Naive thymus-derived CD4-positive, alpha-beta T cell (primary cell): ENCODE results near the gene C14orf132. TPM values are rescaled to one million over a fixed set of nuclear protein-coding genes. Genes with fewer than 3 reads are reported as not detected.

ENCODE experiments used
- ATAC-seq: fragments of 150-1000 bp; cut with Tn5 transposase; 2 replicates; pipeline ENCODE4 v1.10.0; 2021; ENCODE audit warnings: mild to moderate bottlenecking, moderate library complexity
- CTCF ChIA-PET: fragments of 350-600 bp; sonication (Branson Sonifier 250); formaldehyde crosslinking; loops from one replicate; lab custom pipeline; 2021; ENCODE audit warnings: antibody characterized with exemption; lab: Charles Lee
- POLR2A ChIA-PET: fragments of 350-600 bp; sonication (Branson Sonifier 250); formaldehyde crosslinking; loops from one replicate; lab custom pipeline; 2021; ENCODE audit warnings: antibody characterized with exemption, inconsistent platforms; lab: Charles Lee
- DNase-seq, 9 donors: peaks; one replicate each; pipeline versions ENCODE4 v3.0.0 to v3.0.0-alpha.2; 2020 to 2022; ENCODE audit warnings: mixed read lengths in 1 of 9
- H3K27ac ChIP-seq: one replicate; pipeline ENCODE4 v1.7.0; 2013; ENCODE audit warnings: mild to moderate bottlenecking, low read depth, low read length, moderate library complexity
- H3K27me3 ChIP-seq, 2 donors: one replicate each; pipeline ENCODE4 v1.7.0; 2013; ENCODE audit warnings: low read length in 2 of 2, mild to moderate bottlenecking in 2 of 2, moderate library complexity in 2 of 2; ENCODE audit not compliant: control insufficient read depth in 2 of 2, insufficient read depth in 2 of 2
- H3K36me3 ChIP-seq, 3 experiments: 1 replicate in 2 of 3; 2 replicates in 1 of 3; pipeline ENCODE4 v1.7.0; 2013; ENCODE audit warnings: low read length in 3 of 3, mild to moderate bottlenecking in 3 of 3, moderate library complexity in 1 of 3; ENCODE audit not compliant: insufficient read depth in 3 of 3, control insufficient read depth in 2 of 3
- H3K4me1 ChIP-seq, 2 donors: one replicate each; pipeline ENCODE4 v1.7.0; 2013; ENCODE audit warnings: low read length in 2 of 2, mild to moderate bottlenecking in 2 of 2, moderate library complexity in 1 of 2; ENCODE audit not compliant: control insufficient read depth in 2 of 2, insufficient read depth in 2 of 2
- H3K4me3 ChIP-seq: 2 replicates; pipeline ENCODE4 v1.7.0; 2013; ENCODE audit warnings: mild to moderate bottlenecking, low read length
- H3K9me3 ChIP-seq, 3 experiments: 1 replicate in 2 of 3; 2 replicates in 1 of 3; pipeline ENCODE4 v1.7.0; 2013; ENCODE audit warnings: low read length in 3 of 3; ENCODE audit not compliant: control insufficient read depth in 2 of 3
- H3K27ac Mint-ChIP-seq, 9 donors: one replicate each; pipeline ENCODE4 v1.8.0; 2020 to 2022; ENCODE audit warnings: mixed read lengths in 9 of 9, mild to moderate bottlenecking in 8 of 9, moderate library complexity in 5 of 9, inconsistent platforms in 2 of 9
- H3K27me3 Mint-ChIP-seq, 5 donors: one replicate each; pipeline ENCODE4 v1.8.0; 2021 to 2022; ENCODE audit warnings: mixed read lengths in 5 of 5, mild to moderate bottlenecking in 1 of 5
- H3K36me3 Mint-ChIP-seq, 5 donors: one replicate each; pipeline ENCODE4 v1.8.0; 2020 to 2022; ENCODE audit warnings: mixed read lengths in 5 of 5, mild to moderate bottlenecking in 3 of 5, inconsistent platforms in 1 of 5
- H3K4me1 Mint-ChIP-seq, 7 donors: one replicate each; pipeline ENCODE4 v1.8.0; 2020 to 2022; ENCODE audit warnings: mixed read lengths in 7 of 7, mild to moderate bottlenecking in 3 of 7, inconsistent platforms in 1 of 7
- H3K4me3 Mint-ChIP-seq, 10 donors: one replicate each; pipeline ENCODE4 v1.8.0; 2020 to 2022; ENCODE audit warnings: mild to moderate bottlenecking in 10 of 10, mixed read lengths in 10 of 10, moderate library complexity in 6 of 10, inconsistent platforms in 2 of 10
- H3K9me3 Mint-ChIP-seq, 11 donors: one replicate each; pipeline ENCODE4 v1.8.0; 2020 to 2022; ENCODE audit warnings: mixed read lengths in 11 of 11, mild to moderate bottlenecking in 4 of 11, inconsistent platforms in 1 of 11, moderate library complexity in 1 of 11
- intact Hi-C, 2 donors: fragments of 100-400 bp; cut with micrococcal nuclease; formaldehyde crosslinking; loops; one replicate each; pipeline ENCODE4 v1.15.1; 2023
- polyA plus RNA-seq, 2 donors: library from polyadenylated mRNA; unstranded; fragments of 300-500 nt; fragmentation: Illumina TruSeq; gene quantifications; one replicate each; pipeline ENCODE4 v1.2.3, GENCODE V29; 2021
- total RNA-seq, 6 experiments: library from RNA in 5 of 6; stranded (reverse) in 5 of 6; gene quantifications; 1 replicate in 5 of 6; 2 replicates in 1 of 6; pipeline ENCODE4 v1.2.3 and lab custom pipeline; 2021 to 2026

Gene C14orf132
- total and polyA plus RNA-seq, 7 experiments from 2014 or later, result 0.41 to 22.9 (median 7.2) TPM

- intact Hi-C loops, result loop anchor here in 1 of 2 donors (5.0 kb wide), 1 partner anchor 41 kb away; no protein-coding TSS in a partner anchor
- ATAC-seq, result no peak
These were observed 1.1 kb upstream of the C14orf132 start for GRCh38 chr14:96037891-96038557.

GRCh38 chr14:96038558-96038919 lies 623 bp upstream of the C14orf132 start:
- intact Hi-C loops, result loop anchor here in 1 of 2 donors (5.0 kb wide), 1 partner anchor 41 kb away; no protein-coding TSS in a partner anchor
- Mint-ChIP-seq H3K27me3 (peaks cover 0 to 53% (median 32%) of the 10 kb centered on the region in 5 donors), H3K27ac (peak overlapping the region in 3 of 9 donors; percentile 6 to 74 (median 50)), H3K36me3 (peaks cover 0 to 6% (median 0%) of the 10 kb centered on the region in 5 donors), H3K9me3 (no peaks in the 10 kb centered on the region), H3K4me3 (peak overlapping the region; percentile 47 to 93 (median 82)), H3K4me1 (peaks cover 11 to 44% (median 30%) of the 10 kb centered on the region in 7 donors)
- Histone ChIP-seq H3K27ac (no peak overlapping the region), H3K36me3 (no peaks in the 10 kb centered on the region), H3K4me3 (peak overlapping the region; percentile 48), H3K9me3 (no peaks in the 10 kb centered on the region), H3K27me3 (peaks cover 0 to 9% of the 10 kb centered on the region in 2 donors), H3K4me1 (peaks cover 0 to 5% of the 10 kb centered on the region in 2 donors)
- CTCF ChIA-PET, result interaction anchor here (1.1 to 1.8 kb wide), 2 partner anchors 11 to 44 kb away, joined by 4 read pairs; no protein-coding TSS in a partner anchor
- DNase-seq (peak in 3 of 9 donors; percentile 5 to 19 (median 10)), ATAC-seq (no peak)
- POLR2A ChIA-PET, result interaction anchor here (3.6 kb wide), 1 partner anchor 11 kb away, joined by 15 read pairs; no protein-coding TSS in a partner anchor

More at GRCh38 chr14:96037891-96038557, 1.1 kb upstream of the C14orf132 start:
- H3K4me1 ChIP-seq, result peaks cover 0 to 5% of the 10 kb centered on the region in 2 donors
- Mint-ChIP-seq H3K27me3 (peaks cover 0 to 53% (median 32%) of the 10 kb centered on the region in 5 donors), H3K4me3 (peak overlapping the region; percentile 47 to 93 (median 82)), H3K4me1 (peaks cover 11 to 48% (median 34%) of the 10 kb centered on the region in 7 donors), H3K36me3 (peaks cover 0 to 6% (median 0%) of the 10 kb centered on the region in 5 donors), H3K27ac (peak overlapping the region in 2 of 9 donors; percentile 6 to 50), H3K9me3 (no peaks in the 10 kb centered on the region)
- H3K27me3 ChIP-seq, result peaks cover 0 to 9% of the 10 kb centered on the region in 2 donors
- DNase-seq, result no peak
- no peaks in the 10 kb centered on the region for H3K9me3 ChIP-seq
- ChIA-PET POLR2A (interaction anchor here (3.6 kb wide), 1 partner anchor 11 kb away, joined by 15 read pairs; no protein-coding TSS in a partner anchor), CTCF (interaction anchor here (1.1 to 1.8 kb wide), 2 partner anchors 11 to 44 kb away, joined by 4 read pairs; no protein-coding TSS in a partner anchor)
- H3K4me3 ChIP-seq, result no peak overlapping the region
- no peaks in the 10 kb centered on the region for H3K36me3 ChIP-seq
- H3K27ac ChIP-seq, result no peak overlapping the region

GRCh38 chr14:96039633-96040311 lies 610 bp downstream of the C14orf132 start:
- ChIA-PET CTCF (interaction anchor here (0.6 to 1.8 kb wide), 7 partner anchors 9 to 492 kb away, joined by 3 to 6 read pairs (median 4); no protein-coding TSS in a partner anchor), POLR2A (interaction anchor here (3.6 kb wide), 1 partner anchor 12 kb away, joined by 15 read pairs; no protein-coding TSS in a partner anchor)
- no peaks in the 10 kb centered on the region for H3K9me3 ChIP-seq
- Mint-ChIP-seq H3K36me3 (peaks cover 0 to 6% (median 0%) of the 10 kb centered on the region in 5 donors), H3K27me3 (peaks cover 0 to 53% (median 32%) of the 10 kb centered on the region in 5 donors), H3K4me1 (peaks cover 11 to 44% (median 30%) of the 10 kb centered on the region in 7 donors), H3K27ac (peak overlapping the region in 5 of 9 donors; percentile 25 to 66 (median 59)), H3K4me3 (peak overlapping the region; percentile 73 to 93 (median 84)), H3K9me3 (no peaks in the 10 kb centered on the region)
- DNase-seq, result peak in 5 of 9 donors; percentile 3 to 25 (median 10)
- peak; percentile 28 for ATAC-seq
- no peaks in the 10 kb centered on the region for H3K36me3 ChIP-seq
- H3K27ac ChIP-seq, result peak overlapping the region; percentile 18
- peaks cover 0 to 5% of the 10 kb centered on the region in 2 donors for H3K4me1 ChIP-seq
- peaks cover 0 to 9% of the 10 kb centered on the region in 2 donors for H3K27me3 ChIP-seq
- peak overlapping the region; percentile 47 for H3K4me3 ChIP-seq
- intact Hi-C loops, result loop anchor here in 1 of 2 donors (1.0 to 5.0 kb wide), 3 partner anchors 12 to 463 kb away; partner anchors contain the start of gene PAPOLA

GRCh38 chr14:96040828-96041371 lies 1.7 kb downstream of the C14orf132 start:
- ATAC-seq (no peak), DNase-seq (no peak)
- Histone ChIP-seq H3K27ac (no peak overlapping the region), H3K27me3 (peaks cover 0 to 9% of the 10 kb centered on the region in 2 donors), H3K4me1 (peaks cover 0 to 5% of the 10 kb centered on the region in 2 donors), H3K9me3 (no peaks in the 10 kb centered on the region), H3K36me3 (no peaks in the 10 kb centered on the region), H3K4me3 (no peak overlapping the region)
- H3K4me1 Mint-ChIP-seq, result peaks cover 11 to 40% (median 30%) of the 10 kb centered on the region in 7 donors
- H3K9me3 Mint-ChIP-seq, result peaks cover 0 to 7% (median 2%) of the 10 kb centered on the region in 11 donors
- peak overlapping the region in 9 of 10 donors; percentile 53 to 93 (median 84) for H3K4me3 Mint-ChIP-seq
- POLR2A ChIA-PET, result interaction anchor here (3.6 kb wide), 1 partner anchor 13 kb away, joined by 15 read pairs; no protein-coding TSS in a partner anchor
- H3K27me3 Mint-ChIP-seq, result peaks cover 0 to 53% (median 32%) of the 10 kb centered on the region in 5 donors
- peaks cover 0 to 15% (median 0%) of the 10 kb centered on the region in 5 donors for H3K36me3 Mint-ChIP-seq
- peak overlapping the region in 4 of 9 donors; percentile 12 to 68 (median 66) for H3K27ac Mint-ChIP-seq
- CTCF ChIA-PET, result interaction anchor here (0.9 to 1.2 kb wide), 2 partner anchors 28 to 29 kb away, joined by 3 to 6 read pairs; no protein-coding TSS in a partner anchor
- intact Hi-C loops, result no loop called here

GRCh38 chr14:96042248-96042930 lies 3.2 kb downstream of the C14orf132 start:
- intact Hi-C loops, result no loop called here
- Histone ChIP-seq H3K27me3 (peaks cover 0 to 9% of the 10 kb centered on the region in 2 donors), H3K27ac (no peak overlapping the region), H3K4me1 (peaks cover 0 to 5% of the 10 kb centered on the region in 2 donors), H3K36me3 (no peaks in the 10 kb centered on the region), H3K4me3 (no peak overlapping the region), H3K9me3 (no peaks in the 10 kb centered on the region)
- Mint-ChIP-seq H3K27ac (no peak overlapping the region), H3K4me1 (peaks cover 11 to 31% (median 28%) of the 10 kb centered on the region in 7 donors), H3K9me3 (peaks cover 0 to 7% (median 2%) of the 10 kb centered on the region in 11 donors), H3K27me3 (peaks cover 0 to 44% (median 30%) of the 10 kb centered on the region in 5 donors), H3K36me3 (peaks cover 0 to 15% (median 0%) of the 10 kb centered on the region in 5 donors), H3K4me3 (no peak overlapping the region)
- CTCF ChIA-PET, result interaction anchor here (0.6 kb wide), 1 partner anchor 41 kb away, joined by 5 read pairs; no protein-coding TSS in a partner anchor
- POLR2A ChIA-PET, result no interaction called here
- ATAC-seq, result no peak
- DNase-seq, result no peak
